Right cardiac atrium (tissue), 5 donors: ENCODE results near the gene CAPSL. TPM values are rescaled to one million over a fixed set of nuclear protein-coding genes. Genes with fewer than 3 reads are reported as not detected.

Experiments
- ATAC-seq, 2 donors: fragments of 200-7000 bp; cut with Tn5 transposase; one replicate each; pipeline versions ENCODE4 v1.8.0 to v1.9.1; 2020; ENCODE audit warnings: moderate library complexity in 2 of 2, mild to moderate bottlenecking in 1 of 2
- DNase-seq, 3 donors: peaks; one replicate each; pipeline ENCODE4 v3.0.0-alpha.2; 2020
- H3K27ac ChIP-seq: one replicate; pipeline ENCODE4 v1.5.1; 2013; ENCODE audit warnings: mild to moderate bottlenecking, low read length, control low read depth, moderate library complexity
- H3K27me3 ChIP-seq: one replicate; pipeline ENCODE4 v1.6.1; 2013; ENCODE audit not compliant: control insufficient read depth, insufficient read depth
- H3K4me1 ChIP-seq: one replicate; pipeline ENCODE4 v1.6.1; 2013; ENCODE audit warnings: low read length; ENCODE audit not compliant: control insufficient read depth, insufficient read depth
- H3K4me3 ChIP-seq: one replicate; pipeline ENCODE4 v1.5.1; 2013; ENCODE audit warnings: low read length, control low read depth
- H3K9me3 ChIP-seq: one replicate; pipeline ENCODE4 v1.6.1; 2013; ENCODE audit warnings: low read length; ENCODE audit not compliant: control insufficient read depth
- WGBS: extraction: QIAGEN DNeasy Blood & Tissue Kit; methylation state at CpG from one replicate; pipeline ENCODE4 v1.1.7; 2013; 5-methylcytosine and 5-hydroxymethylcytosine counted together
- intact Hi-C, 4 donors: fragments of 100-400 bp; cut with DNase I; formaldehyde crosslinking; loops; one replicate each; pipeline versions ENCODE4 v1.11.0 to v1.14.0; 2022 to 2023
- polyA plus RNA-seq: library from polyadenylated mRNA; stranded (reverse); fragments of 200-250 nt; gene quantifications from one replicate; pipeline ENCODE4 v1.2.3, GENCODE V29; 2013
- total RNA-seq, 4 donors: library from RNA; stranded (reverse); fragmentation: NEBNext Ultra II Directional; extraction: Animal tissue kit (Norgen Biotek cat#: 25700); gene quantifications; one replicate each; pipeline ENCODE4 v1.2.1, GENCODE V29; 2021
- donor health status: healthy with polysubstance abuse.
- donor health status: DM: no; HTN: yes; CAD: no.
- donor health status: DM: no; HTN: no; CAD: no.
- donor health status: DM: no; HTN: yes; CAD: no; lungs with severe emphysema.
- donor health status: DM: yes; HTN: yes; CAD: no.

CAPSL gene
- total and polyA plus RNA-seq, 5 donors: not detected

DNA sequence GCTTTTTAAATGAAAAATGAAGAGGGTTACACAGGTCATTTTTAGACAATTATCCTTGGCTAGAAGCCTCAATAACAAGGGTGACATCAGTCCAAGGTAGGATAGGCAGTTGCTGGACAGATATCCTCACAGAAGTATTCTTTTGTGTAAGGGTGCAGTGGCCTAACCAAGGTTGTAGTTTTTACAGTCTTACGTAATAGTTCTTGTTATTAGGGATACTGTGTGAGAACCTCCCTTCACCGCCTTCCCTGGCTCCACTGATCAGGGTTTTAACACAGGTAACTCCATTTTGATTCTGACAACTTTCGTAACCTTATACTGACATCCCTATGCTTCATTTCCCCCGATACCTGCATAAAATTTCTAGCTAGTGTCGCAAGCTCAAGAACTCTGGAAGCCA, 8.7 kb upstream of the CAPSL start:
- no peaks in the 10 kb centered on the region for H3K27me3 ChIP-seq
- no peak for ATAC-seq
- H3K4me3 ChIP-seq: no peak overlapping the region
- intact Hi-C loops: no loop called here
- no peak for DNase-seq
- WGBS: 74% methylated on average over 5 of the region's 5 CpGs
- no peaks in the 10 kb centered on the region for H3K9me3 ChIP-seq
- H3K27ac ChIP-seq: no peak overlapping the region
- H3K4me1 ChIP-seq: no peaks in the 10 kb centered on the region

DNA sequence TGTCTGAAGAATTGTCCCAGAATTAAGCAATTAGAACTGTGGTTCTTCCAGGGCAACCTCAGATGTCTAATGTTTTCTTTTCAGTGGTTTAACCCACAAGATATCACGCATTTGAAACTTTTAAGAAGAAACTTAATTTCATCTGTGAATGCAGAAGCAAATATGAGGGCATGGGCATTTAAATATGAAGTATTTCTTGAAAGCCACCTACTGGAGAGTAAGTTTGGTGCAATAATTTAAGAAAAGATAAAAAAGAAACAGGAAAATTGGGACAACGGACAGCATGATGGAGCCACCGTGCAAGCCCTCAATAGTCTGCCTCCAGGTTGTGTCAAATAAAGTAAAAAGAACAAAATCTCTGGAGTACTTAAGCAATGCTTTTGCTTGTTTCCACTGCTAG, 1.2 kb upstream of the CAPSL start:
- no peak overlapping the region for H3K4me3 ChIP-seq
- H3K9me3 ChIP-seq: no peaks in the 10 kb centered on the region
- no peaks in the 10 kb centered on the region for H3K4me1 ChIP-seq
- ATAC-seq (no peak), DNase-seq (no peak)
- H3K27me3 ChIP-seq: no peaks in the 10 kb centered on the region
- 67% methylated on average over 3 of the region's 3 CpGs for WGBS
- intact Hi-C loops: no loop called here
- no peak overlapping the region for H3K27ac ChIP-seq

DNA sequence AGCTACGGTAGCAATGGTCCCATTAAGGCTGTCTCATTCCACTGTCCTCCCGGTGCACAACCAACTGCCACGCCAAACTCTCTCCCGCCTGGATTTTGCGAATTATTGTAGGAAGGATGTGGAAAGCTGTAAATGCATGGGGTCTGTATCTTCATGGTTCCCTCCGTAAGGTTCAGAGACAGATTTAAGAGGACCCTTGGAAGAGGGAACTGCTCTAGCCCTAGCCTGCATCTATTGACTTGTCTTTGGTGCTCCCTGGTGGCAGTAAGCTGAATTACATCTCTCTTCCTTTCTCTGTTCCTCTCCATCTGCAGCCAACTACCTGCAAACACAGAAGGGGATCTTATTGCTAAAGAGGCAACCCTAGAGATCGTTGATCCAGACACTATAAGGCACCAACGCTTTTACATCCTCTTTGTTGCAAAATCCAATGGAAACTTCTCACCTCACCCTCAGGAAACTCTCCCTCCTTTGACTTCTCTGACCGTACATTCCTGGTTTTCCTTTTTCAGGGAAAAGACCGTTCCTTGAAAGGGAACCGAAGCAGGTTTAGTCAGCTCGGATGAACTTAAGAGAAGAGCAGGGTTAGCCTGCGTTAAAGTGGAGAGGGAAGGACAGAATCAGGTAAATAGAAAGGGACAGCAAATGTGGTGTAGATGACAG, 11.9 kb downstream of the CAPSL start:
- DNase-seq (no peak), ATAC-seq (peak; percentile 65 to 79)
- H3K27ac ChIP-seq: no peak overlapping the region
- 30% methylated on average over 13 of the region's 13 CpGs for WGBS
- no peaks in the 10 kb centered on the region for H3K4me1 ChIP-seq
- H3K9me3 ChIP-seq: no peaks in the 10 kb centered on the region
- intact Hi-C loops: loop anchor here (2.0 to 10.0 kb wide), 6 partner anchors 149 to 842 kb away; partner anchors contain the start of gene SPEF2 (in 2 of the 4)
- no peak overlapping the region for H3K4me3 ChIP-seq
- no peaks in the 10 kb centered on the region for H3K27me3 ChIP-seq

DNA sequence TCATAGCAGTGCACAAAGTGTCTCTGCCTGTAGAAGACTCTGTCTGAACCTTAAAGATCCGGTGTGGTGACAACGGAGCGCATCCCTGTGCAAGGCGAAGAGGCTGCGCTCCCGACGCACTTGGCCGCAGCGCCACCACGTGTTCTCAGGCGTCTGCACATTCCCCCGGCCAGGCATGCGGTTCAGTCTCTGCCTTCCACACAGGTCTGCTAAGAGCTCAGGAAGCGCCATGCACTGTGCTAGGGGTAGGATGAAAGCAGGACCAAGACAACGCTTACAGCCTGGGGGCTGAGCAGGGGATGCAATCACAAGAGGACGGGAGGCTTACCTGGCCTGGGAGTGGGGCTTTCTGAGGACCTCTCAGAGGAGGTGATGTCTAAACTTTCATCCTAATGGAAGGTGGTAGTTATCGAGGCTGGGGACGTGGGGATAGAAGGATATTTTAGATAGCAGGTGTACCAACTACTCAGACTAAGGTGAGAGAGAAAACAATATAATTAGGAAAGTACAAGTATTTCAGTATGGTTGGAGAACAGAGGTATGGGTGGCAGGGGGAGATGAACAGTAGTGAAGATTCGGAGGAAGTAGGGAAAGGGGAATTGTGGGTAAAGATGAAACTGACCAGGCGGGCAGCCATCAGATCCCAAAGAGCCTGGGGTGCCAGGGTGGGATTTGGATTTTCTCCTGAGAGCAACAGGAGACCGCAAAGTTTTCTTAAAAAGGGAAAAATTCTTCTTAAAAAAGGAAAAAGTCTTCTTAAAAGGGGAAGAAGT, 13.3 kb downstream of the CAPSL start:
- intact Hi-C loops: loop anchor here (5.0 to 10.0 kb wide), 6 partner anchors 148 to 840 kb away; partner anchors contain the start of gene SPEF2 (in 2 of the 4)
- WGBS: 13% methylated on average over 21 of the region's 21 CpGs
- Histone ChIP-seq H3K4me1 (no peaks in the 10 kb centered on the region), H3K9me3 (no peaks in the 10 kb centered on the region), H3K4me3 (no peak overlapping the region), H3K27ac (no peak overlapping the region), H3K27me3 (no peaks in the 10 kb centered on the region)
- DNase-seq: peak; percentile 30 to 81 (median 77)
- ATAC-seq: peak; percentile 73

DNA sequence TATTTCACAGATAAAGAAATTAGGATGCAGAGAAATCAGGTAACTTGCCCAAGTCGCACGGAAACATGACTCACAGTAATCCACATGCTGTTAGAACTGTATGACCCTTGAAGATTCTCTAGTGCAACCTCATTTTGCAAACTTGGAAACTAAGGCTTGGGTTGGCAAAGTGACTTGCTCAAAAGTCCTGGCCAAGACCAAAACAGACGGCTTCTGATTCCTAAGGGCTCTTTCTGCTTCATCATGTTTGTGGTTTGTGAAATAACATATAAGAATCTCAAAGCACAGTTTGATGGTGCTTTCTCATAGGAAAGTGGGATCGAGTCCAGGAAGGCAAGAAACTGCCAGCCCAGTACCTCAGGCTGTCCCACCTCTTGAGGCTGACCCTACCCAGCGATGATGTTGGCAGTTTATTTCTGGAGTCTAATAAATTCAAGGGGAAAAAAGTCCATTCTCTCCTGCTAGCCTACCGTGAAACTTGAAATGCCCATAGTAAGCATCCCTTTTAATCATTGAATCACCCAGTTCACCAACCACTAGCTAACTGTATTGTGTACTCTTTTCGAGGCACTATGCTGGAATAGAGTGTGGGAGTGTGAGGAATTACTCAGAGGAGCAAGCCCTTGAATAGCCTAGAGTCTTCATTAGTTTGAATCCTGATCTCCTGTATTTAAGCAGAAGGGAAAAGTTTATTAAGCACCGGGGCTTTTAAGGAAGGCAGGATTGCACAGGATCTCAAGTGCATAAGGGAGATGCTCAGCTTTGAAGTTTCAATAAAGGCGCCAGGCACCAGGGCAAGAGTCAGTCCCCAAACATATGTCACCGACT, 14.1 kb downstream of the CAPSL start:
- Histone ChIP-seq H3K27ac (no peak overlapping the region), H3K9me3 (peaks cover 2% of the 10 kb centered on the region), H3K27me3 (no peaks in the 10 kb centered on the region), H3K4me1 (no peaks in the 10 kb centered on the region), H3K4me3 (no peak overlapping the region)
- intact Hi-C loops: loop anchor here (5.0 to 10.0 kb wide), 4 partner anchors 150 to 840 kb away; no protein-coding TSS in a partner anchor
- DNase-seq (no peak), ATAC-seq (no peak)
- WGBS: 55% methylated on average over 10 of the region's 10 CpGs

DNA sequence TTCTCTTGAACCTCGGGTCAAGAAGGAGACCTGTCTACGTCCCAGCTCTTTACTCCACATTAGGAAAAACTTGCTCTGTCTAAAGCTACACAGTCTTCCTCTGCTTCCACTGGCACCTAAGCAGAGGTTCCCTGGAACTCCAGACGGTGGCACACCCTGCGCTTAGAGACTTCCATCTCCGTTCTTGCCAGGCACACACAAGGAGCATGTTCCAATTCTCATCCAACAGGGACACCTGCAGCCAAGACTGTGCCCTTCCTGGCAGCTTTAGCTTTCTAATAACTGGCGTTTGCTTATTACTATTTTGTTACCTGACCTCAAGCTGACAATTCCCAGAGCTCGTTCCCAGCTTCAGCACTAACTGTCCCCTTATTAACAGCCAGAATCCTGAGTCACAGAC, 16.0 kb downstream of the CAPSL start:
- WGBS: 75% methylated on average over 7 of the region's 7 CpGs
- intact Hi-C loops: loop anchor here (5.0 to 10.0 kb wide), 4 partner anchors 148 to 838 kb away; no protein-coding TSS in a partner anchor

DNA sequence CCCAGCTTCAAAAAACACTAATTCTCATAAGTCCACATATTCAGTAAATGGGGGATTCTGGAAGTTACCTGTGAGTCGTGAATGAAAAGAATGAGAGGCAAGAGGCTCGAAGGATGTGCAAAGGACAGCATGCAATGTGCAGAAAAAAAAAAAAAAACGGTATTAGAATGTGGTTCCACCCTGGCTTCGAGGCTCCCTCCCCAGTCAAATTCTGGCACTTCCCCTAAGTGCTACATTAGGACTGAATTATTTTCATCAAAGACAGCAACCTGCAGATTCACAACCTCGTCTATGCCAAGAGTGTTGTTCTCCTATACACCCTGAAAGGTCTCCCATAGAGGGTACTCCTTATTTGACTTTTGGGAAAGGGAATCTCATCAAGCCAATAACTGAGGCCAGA, 16.5 kb downstream of the CAPSL start:
- intact Hi-C loops: loop anchor here (2.0 to 10.0 kb wide), 5 partner anchors 145 to 837 kb away; no protein-coding TSS in a partner anchor
- DNase-seq (no peak), ATAC-seq (no peak)
- 65% methylated on average over 5 of the region's 5 CpGs for WGBS
- Histone ChIP-seq H3K27me3 (no peaks in the 10 kb centered on the region), H3K4me3 (no peak overlapping the region), H3K9me3 (peaks cover 2% of the 10 kb centered on the region), H3K27ac (no peak overlapping the region), H3K4me1 (no peaks in the 10 kb centered on the region)

More for the DNA sequence above, 16.0 kb downstream of the CAPSL start:
- Histone ChIP-seq H3K27ac (no peak overlapping the region), H3K4me1 (no peaks in the 10 kb centered on the region), H3K27me3 (no peaks in the 10 kb centered on the region), H3K9me3 (peaks cover 2% of the 10 kb centered on the region), H3K4me3 (no peak overlapping the region)
- ATAC-seq (no peak), DNase-seq (no peak)

DNA sequence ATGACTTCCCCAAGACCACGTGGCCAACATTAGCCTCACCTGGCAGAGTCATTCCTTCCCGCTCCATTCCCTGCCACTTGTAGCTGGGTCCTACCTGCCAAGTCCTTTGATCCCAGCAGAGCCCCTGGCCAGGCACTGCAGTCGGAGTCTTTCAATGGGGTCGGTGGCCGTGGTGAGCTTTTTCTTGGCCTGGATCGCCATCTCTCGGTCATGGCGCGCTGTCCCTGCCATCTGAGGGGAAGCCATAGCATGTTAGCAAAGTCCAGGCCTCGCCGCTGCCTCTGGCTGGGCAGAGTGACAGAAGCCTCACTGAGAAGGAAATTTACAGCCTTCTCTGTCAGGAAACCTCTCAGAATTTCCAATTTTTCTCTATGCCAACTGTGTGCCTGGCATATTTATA, 17.5 kb downstream of the CAPSL start:
- DNase-seq (no peak), ATAC-seq (no peak)
- no peak overlapping the region for H3K4me3 ChIP-seq
- H3K27me3 ChIP-seq: no peaks in the 10 kb centered on the region
- no peak overlapping the region for H3K27ac ChIP-seq
- H3K9me3 ChIP-seq: peaks cover 2% of the 10 kb centered on the region
- WGBS: 70% methylated on average over 11 of the region's 11 CpGs
- intact Hi-C loops: loop anchor here (2.0 to 10.0 kb wide), 5 partner anchors 144 to 836 kb away; no protein-coding TSS in a partner anchor
- H3K4me1 ChIP-seq: no peaks in the 10 kb centered on the region

DNA sequence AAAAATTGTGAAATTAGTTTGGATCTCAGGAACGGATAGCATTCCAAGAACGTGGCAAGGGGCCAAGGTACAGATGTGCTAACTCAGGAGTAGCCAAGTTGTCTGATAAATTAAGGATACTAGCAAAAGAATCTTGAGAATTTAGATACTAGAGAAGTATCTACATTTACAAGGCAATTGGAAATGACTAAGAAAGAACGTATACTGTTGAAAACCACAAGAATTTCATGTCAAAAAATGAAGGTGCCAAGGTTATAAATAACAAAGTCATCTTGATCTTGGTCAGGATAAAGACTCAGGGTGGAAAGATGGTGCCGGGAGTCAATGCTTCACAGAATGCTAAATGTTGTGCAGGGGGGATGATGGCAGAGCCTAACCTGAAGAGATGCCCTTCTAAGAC, 19.2 kb downstream of the CAPSL start:
- ATAC-seq (no peak), DNase-seq (no peak)
- peaks cover 2% of the 10 kb centered on the region for H3K9me3 ChIP-seq
- no peak overlapping the region for H3K27ac ChIP-seq
- no peaks in the 10 kb centered on the region for H3K27me3 ChIP-seq
- H3K4me3 ChIP-seq: no peak overlapping the region
- WGBS: 41% methylated on average over 4 of the region's 4 CpGs
- H3K4me1 ChIP-seq: no peaks in the 10 kb centered on the region
- intact Hi-C loops: no loop called here

DNA sequence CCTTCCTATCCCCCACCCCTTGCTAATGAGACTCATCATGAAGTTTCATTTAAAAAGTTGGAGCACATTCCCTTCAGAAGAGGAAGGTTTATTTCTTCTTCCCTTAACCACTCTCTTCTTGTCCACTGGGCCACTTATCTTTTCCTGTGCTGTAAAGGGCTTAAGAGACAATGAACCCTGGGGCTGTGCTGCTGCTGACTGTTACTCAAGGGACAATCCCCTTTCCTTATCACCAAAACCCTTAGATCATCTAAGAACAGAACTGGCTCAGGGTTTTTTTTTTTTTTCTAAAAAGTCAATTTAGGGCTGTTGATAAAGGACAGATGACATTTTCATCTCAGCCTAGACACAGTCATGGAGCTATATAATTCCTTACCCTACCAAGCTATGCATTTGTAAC, 29.6 kb downstream of the CAPSL start:
- Histone ChIP-seq H3K27ac (no peak overlapping the region), H3K4me1 (no peaks in the 10 kb centered on the region), H3K4me3 (no peak overlapping the region), H3K27me3 (no peaks in the 10 kb centered on the region), H3K9me3 (peaks cover 6% of the 10 kb centered on the region)
- intact Hi-C loops: no loop called here
- no peak for DNase-seq
- ATAC-seq: no peak
